DOHH2 (cell line): ENCODE results near the gene ZFAND2B.
A peak's percentile ranks its signal among the peaks of the same experiment; 100 is the strongest.

Experiments used
- H3F3A ChIP-seq: fragments of 200-600 bp; sonication (generic), shearing (Covaris generic); 2 replicates; pipeline ENCODE4 v1.6.0; 2016; ENCODE audit warnings: antibody characterized with exemption, mild to moderate bottlenecking; ENCODE audit not compliant: control insufficient read depth, insufficient read depth
- H3K27ac ChIP-seq: fragments of 200-600 bp; sonication (generic); 2 replicates; pipeline ENCODE4 v1.5.1; 2014; ENCODE audit warnings: low read depth, mild to moderate bottlenecking, low read length, moderate library complexity
- H3K27me3 ChIP-seq: fragments of 200-600 bp; sonication (generic); 2 replicates; pipeline ENCODE4 v1.6.1; 2014; ENCODE audit warnings: mild to moderate bottlenecking, low read length, mixed read lengths; ENCODE audit not compliant: control insufficient read depth
- H3K36me3 ChIP-seq: fragments of 200-600 bp; sonication (generic); 2 replicates; pipeline ENCODE4 v1.6.1; 2014; ENCODE audit warnings: mild to moderate bottlenecking, low read length, moderate library complexity, mixed read lengths; ENCODE audit not compliant: control insufficient read depth
- H3K4me1 ChIP-seq: fragments of 200-600 bp; sonication (generic); 2 replicates; pipeline ENCODE4 v1.6.1; 2014; ENCODE audit warnings: mild to moderate bottlenecking, low read length, mixed read lengths; ENCODE audit not compliant: control insufficient read depth
- H3K4me2 ChIP-seq: fragments of 200-600 bp; sonication (generic); 2 replicates; pipeline ENCODE4 v1.6.0; 2014; ENCODE audit warnings: mild to moderate bottlenecking, low read length, moderate library complexity
- H3K4me3 ChIP-seq: fragments of 200-600 bp; sonication (generic); 2 replicates; pipeline ENCODE4 v1.5.1; 2014; ENCODE audit warnings: mild to moderate bottlenecking, low read length, mixed read lengths
- H3K79me2 ChIP-seq: fragments of 200-600 bp; sonication (generic); 2 replicates; pipeline ENCODE4 v1.6.1; 2014; ENCODE audit warnings: mild to moderate bottlenecking, low read length, mixed read lengths; ENCODE audit not compliant: control insufficient read depth
- H3K9me2 ChIP-seq: fragments of 200-600 bp; sonication (generic); replicated peaks from 2 replicates; pipeline ENCODE4 v1.6.1; 2014; ENCODE audit warnings: mild to moderate bottlenecking, low read length, mixed read lengths; ENCODE audit not compliant: control insufficient read depth
- H3K9me3 ChIP-seq: fragments of 200-600 bp; sonication (generic); 2 replicates; pipeline ENCODE4 v1.6.1; 2014; ENCODE audit warnings: antibody characterized with exemption, low read length, mixed read lengths; ENCODE audit not compliant: control insufficient read depth, insufficient read depth
- H4K20me1 ChIP-seq: fragments of 200-600 bp; sonication (generic); 2 replicates; pipeline ENCODE4 v1.6.0; 2014; ENCODE audit warnings: low read depth, mild to moderate bottlenecking, antibody characterized with exemption, low read length, moderate library complexity; ENCODE audit not compliant: control insufficient read depth, insufficient read depth
- EZH2phosphoT487 ChIP-seq: fragments of 200-600 bp; sonication (generic); IDR thresholded peaks from 2 replicates; pipeline ENCODE4 v1.6.1; 2017; ENCODE audit warnings: borderline replicate concordance, mild to moderate bottlenecking, antibody characterized with exemption, low read length, moderate library complexity, mixed read lengths
- TF ChIP-seq, protein P1 (sequence below): fragments of 200-600 bp; sonication (generic); IDR thresholded peaks from one replicate; pipeline ENCODE4 v1.5.1; 2014; ENCODE audit warnings: antibody characterized with exemption, mild to moderate bottlenecking, low read depth, low read length; ENCODE audit not compliant: poor library complexity, severe bottlenecking

The ZFAND2B gene

DNA sequence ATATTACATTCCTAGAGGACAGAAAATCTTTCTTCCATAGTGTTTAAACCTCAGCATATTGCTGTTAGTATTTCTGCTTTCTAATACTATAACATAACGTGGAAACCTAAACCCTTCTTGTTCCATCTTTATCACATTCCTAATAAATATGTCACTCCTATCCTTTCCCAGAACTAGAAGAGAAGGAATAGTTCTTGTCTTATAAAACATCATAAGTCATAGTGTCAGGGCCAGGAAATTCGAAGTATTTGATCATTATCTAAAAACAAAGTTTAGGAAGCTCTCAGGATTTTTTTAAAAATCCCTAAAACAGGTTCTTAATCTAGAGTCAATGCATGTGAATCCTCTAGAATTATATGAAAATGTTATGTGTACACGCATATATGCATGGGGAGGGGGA lies 48.0 kb upstream of the ZFAND2B start:
- no peak overlapping the region for H3K27ac ChIP-seq
- peaks cover 18% of the 10 kb centered on the region for H3K36me3 ChIP-seq
- no peaks in the 10 kb centered on the region for H3K27me3 ChIP-seq
- no peaks in the 10 kb centered on the region for H3K9me2 ChIP-seq
- peaks cover 14% of the 10 kb centered on the region for H3K4me1 ChIP-seq
- peaks cover 16% of the 10 kb centered on the region; the same call in 1 of the 2 replicates for H3F3A ChIP-seq
- H3K4me3 ChIP-seq: no peak overlapping the region
- H3K4me2 ChIP-seq: no peak overlapping the region
- no peaks in the 10 kb centered on the region for H3K9me3 ChIP-seq
- peaks cover 3% of the 10 kb centered on the region; the same call in 1 of the 2 replicates for H4K20me1 ChIP-seq
- TF ChIP-seq EZH2phosphoT487: no peak
- TF ChIP-seq, protein P1, sequence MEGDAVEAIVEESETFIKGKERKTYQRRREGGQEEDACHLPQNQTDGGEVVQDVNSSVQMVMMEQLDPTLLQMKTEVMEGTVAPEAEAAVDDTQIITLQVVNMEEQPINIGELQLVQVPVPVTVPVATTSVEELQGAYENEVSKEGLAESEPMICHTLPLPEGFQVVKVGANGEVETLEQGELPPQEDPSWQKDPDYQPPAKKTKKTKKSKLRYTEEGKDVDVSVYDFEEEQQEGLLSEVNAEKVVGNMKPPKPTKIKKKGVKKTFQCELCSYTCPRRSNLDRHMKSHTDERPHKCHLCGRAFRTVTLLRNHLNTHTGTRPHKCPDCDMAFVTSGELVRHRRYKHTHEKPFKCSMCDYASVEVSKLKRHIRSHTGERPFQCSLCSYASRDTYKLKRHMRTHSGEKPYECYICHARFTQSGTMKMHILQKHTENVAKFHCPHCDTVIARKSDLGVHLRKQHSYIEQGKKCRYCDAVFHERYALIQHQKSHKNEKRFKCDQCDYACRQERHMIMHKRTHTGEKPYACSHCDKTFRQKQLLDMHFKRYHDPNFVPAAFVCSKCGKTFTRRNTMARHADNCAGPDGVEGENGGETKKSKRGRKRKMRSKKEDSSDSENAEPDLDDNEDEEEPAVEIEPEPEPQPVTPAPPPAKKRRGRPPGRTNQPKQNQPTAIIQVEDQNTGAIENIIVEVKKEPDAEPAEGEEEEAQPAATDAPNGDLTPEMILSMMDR: no peak
- no peaks in the 10 kb centered on the region for H3K79me2 ChIP-seq

DNA sequence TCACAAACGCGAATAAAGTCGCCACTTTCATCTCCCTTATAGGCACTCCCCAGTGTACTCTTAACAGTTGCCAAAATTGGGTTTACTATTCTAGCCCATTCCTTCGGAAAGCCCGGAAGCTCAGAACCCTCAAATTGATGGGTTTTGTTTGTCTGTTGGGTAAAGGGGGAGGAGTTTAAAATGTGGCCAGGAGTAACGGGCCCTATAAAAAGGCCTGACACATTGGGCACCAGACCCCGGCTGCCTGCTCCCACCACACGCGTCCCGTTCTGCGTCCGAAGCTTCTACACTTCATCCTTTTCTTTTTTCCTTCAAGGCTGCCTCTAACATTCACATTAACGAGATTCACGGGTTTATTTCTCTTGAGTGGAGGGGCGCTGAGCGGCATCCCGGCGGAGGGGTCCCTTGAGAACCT lies 46.8 kb upstream of the ZFAND2B start:
- peaks cover 14% of the 10 kb centered on the region for H3K4me1 ChIP-seq
- peaks cover 3% of the 10 kb centered on the region; the same call in 1 of the 2 replicates for H4K20me1 ChIP-seq
- peaks cover 10% of the 10 kb centered on the region for H3K36me3 ChIP-seq
- TF ChIP-seq EZH2phosphoT487: no peak
- TF ChIP-seq, protein P1: no peak
- H3K79me2 ChIP-seq: no peaks in the 10 kb centered on the region
- no peak overlapping the region for H3K27ac ChIP-seq
- peak overlapping the region; percentile 83 for H3K4me3 ChIP-seq
- no peaks in the 10 kb centered on the region for H3K9me2 ChIP-seq
- H3K9me3 ChIP-seq: no peaks in the 10 kb centered on the region
- H3K4me2 ChIP-seq: peak overlapping the region; percentile 72
- no peaks in the 10 kb centered on the region for H3K27me3 ChIP-seq
- H3F3A ChIP-seq: peaks cover 9% of the 10 kb centered on the region; the same call in 1 of the 2 replicates

DNA sequence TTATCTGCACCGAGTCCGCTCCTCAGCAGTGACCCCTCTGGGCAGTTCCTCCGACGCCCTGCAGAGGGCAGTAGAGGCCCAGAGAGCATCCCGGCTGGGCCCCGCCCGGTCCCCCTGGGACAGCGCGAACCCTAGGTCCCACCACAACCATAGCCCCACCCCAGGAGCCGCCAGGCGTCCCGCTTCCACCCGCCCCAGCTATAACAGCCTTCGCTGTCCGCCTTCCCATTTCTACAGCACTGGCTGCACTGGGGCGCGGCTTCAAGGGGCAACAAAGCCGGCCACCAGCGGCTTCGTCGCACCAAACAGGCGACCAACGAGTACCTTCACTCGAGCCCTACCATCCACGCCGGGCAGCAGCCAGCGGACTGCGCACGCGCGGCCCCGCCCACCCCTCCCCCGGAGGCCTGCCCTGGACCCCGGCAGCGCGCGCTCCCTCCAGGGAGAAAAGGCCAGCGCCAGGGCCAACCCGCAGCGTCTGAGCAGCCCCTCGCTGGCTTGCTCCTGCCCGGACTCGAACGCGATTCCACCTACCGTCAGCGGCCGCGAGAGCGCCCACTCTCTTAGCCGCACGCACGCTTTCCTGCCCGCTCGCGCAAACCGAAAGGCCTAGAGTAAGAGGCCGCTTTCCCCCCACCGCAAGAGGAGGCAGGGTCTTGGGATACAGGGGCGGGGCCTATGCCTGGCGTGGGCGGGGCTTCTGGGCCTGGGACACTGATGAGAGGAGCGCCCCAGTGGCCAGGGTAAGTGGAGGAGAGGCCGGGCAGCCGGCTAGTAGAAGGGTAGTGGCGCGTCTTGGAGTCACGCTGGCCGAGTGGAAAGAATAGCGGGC lies 46.2 kb upstream of the ZFAND2B start, which contains the start of gene NHEJ1:
TSS of gene NHEJ1 (minus strand) at position 630 of the 832 bp plus-strand sequence. CDS start 2,453 bp downstream, outside the sequence.
- no peak for TF ChIP-seq EZH2phosphoT487
- TF ChIP-seq, protein P1: peak; percentile 96
- Histone ChIP-seq H3K27me3 (no peaks in the 10 kb centered on the region), H4K20me1 (peaks cover 3% of the 10 kb centered on the region; the same call in 1 of the 2 replicates), H3K36me3 (peaks cover 10% of the 10 kb centered on the region), H3K9me3 (no peaks in the 10 kb centered on the region), H3F3A (peaks cover 9% of the 10 kb centered on the region; the same call in 1 of the 2 replicates), H3K9me2 (no peaks in the 10 kb centered on the region), H3K4me1 (peaks cover 14% of the 10 kb centered on the region), H3K27ac (peak within 1 kb of the TSS; percentile 71), H3K4me2 (peak within 1 kb of the TSS; percentile 72), H3K4me3 (peak within 1 kb of the TSS; percentile 83), H3K79me2 (no peaks in the 10 kb centered on the region)
